Breast epithelium (tissue), 3 donors: ENCODE results near the gene C2orf78.

Experiments
- CTCF ChIP-seq, 3 donors: fragments of 450-650 bp; IDR thresholded peaks; one replicate each; pipeline ENCODE4 v1.5.1; 2016 to 2017; ENCODE audit warnings: antibody characterized with exemption in 3 of 3, mild to moderate bottlenecking in 3 of 3, moderate library complexity in 3 of 3
- POLR2AphosphoS5 ChIP-seq, 3 donors: sonication (generic); formaldehyde crosslinking; IDR thresholded peaks; one replicate each; pipeline ENCODE4 v1.6.1; 2017; ENCODE audit warnings: antibody characterized with exemption in 3 of 3

- TF ChIP-seq POLR2AphosphoS5 (IDR thresholded peaks at IDR 0.05) (no peak), CTCF (IDR thresholded peaks at IDR 0.05) (no peak)
Measured at GRCh38 chr2:73780237-73780582, 3.8 kb upstream of the C2orf78 start.
